ENCODE results near the gene SCYL1.

- TF ChIP-seq TAF1 (IDR thresholded peaks at IDR 0.05; ENCODE audit: borderline replicate concordance, insufficient read depth, low read length) (no peak), POLR2AphosphoS5 (IDR thresholded peaks at IDR 0.05; ENCODE audit: low read depth, low read length) (no peak)
These were observed 59.2 kb downstream of the SCYL1 start for GRCh38 chr11:65584106-65584505.

All from PFSK-1 (cell line).